Measurements from ENCODE around the gene GSAP. TPM values are rescaled to one million over a fixed set of nuclear protein-coding genes. Genes with fewer than 3 reads are reported as not detected.
A peak's percentile ranks its signal among the peaks of the same experiment; 100 is the strongest.

Gene GSAP
- total and polyA plus RNA-seq, 8 donors: 34.1 to 60.1 (median 45.7) TPM

GRCh38 chr7:77318019-77318418 is 98.1 kb downstream of the GSAP start:
- H3K27me3 ChIP-seq: no peaks in the 10 kb centered on the region
- intact Hi-C loops (cut with DNase I): no loop called here
- H3K4me3 ChIP-seq: no peak overlapping the region
- TF ChIP-seq CTCF (IDR thresholded peaks at IDR 0.05): no peak
- ATAC-seq (no peak), DNase-seq (no peak)
- peaks cover 0 to 54% of the 10 kb centered on the region in 2 donors for H3K36me3 ChIP-seq
- no peaks in the 10 kb centered on the region for H3K9me3 ChIP-seq
- H3K4me1 ChIP-seq: peaks cover 0 to 8% of the 10 kb centered on the region in 2 donors
- no peak overlapping the region for H3K27ac ChIP-seq

GRCh38 chr7:77316219-77316978 is 99.8 kb downstream of the GSAP start:
- ATAC-seq: peak; percentile 44
- TF ChIP-seq CTCF (IDR thresholded peaks at IDR 0.05): no peak
- no peaks in the 10 kb centered on the region for H3K9me3 ChIP-seq

GRCh38 chr7:77315182-77315591 is 101.0 kb downstream of the GSAP start:
- H3K4me3 ChIP-seq: no peak overlapping the region
- H3K27me3 ChIP-seq: no peaks in the 10 kb centered on the region
- no peak overlapping the region for H3K27ac ChIP-seq
- H3K9me3 ChIP-seq: no peaks in the 10 kb centered on the region
- DNase-seq (no peak), ATAC-seq (peak; percentile 39)
- H3K4me1 ChIP-seq: peaks cover 0 to 8% of the 10 kb centered on the region in 2 donors
- H3K36me3 ChIP-seq: peaks cover 0 to 66% of the 10 kb centered on the region in 2 donors
- no peak for TF ChIP-seq CTCF (IDR thresholded peaks at IDR 0.05)
- intact Hi-C loops (cut with DNase I): no loop called here

More at GRCh38 chr7:77316219-77316978, 99.8 kb downstream of the GSAP start:
- peaks cover 0 to 66% of the 10 kb centered on the region in 2 donors for H3K36me3 ChIP-seq
- no peak for DNase-seq
- H3K27ac ChIP-seq: peak overlapping the region in 1 of 2 donors; percentile 41
- no peak overlapping the region for H3K4me3 ChIP-seq
- peaks cover 0 to 8% of the 10 kb centered on the region in 2 donors for H3K4me1 ChIP-seq
- intact Hi-C loops (cut with DNase I): no loop called here
- no peaks in the 10 kb centered on the region for H3K27me3 ChIP-seq

- Histone ChIP-seq H3K27ac (no peak overlapping the region), H3K4me3 (no peak overlapping the region), H3K4me1 (peaks cover 0 to 8% of the 10 kb centered on the region in 2 donors), H3K9me3 (no peaks in the 10 kb centered on the region), H3K36me3 (peaks cover 0 to 65% of the 10 kb centered on the region in 2 donors), H3K27me3 (no peaks in the 10 kb centered on the region)
- intact Hi-C loops (cut with DNase I): no loop called here
- no peak for TF ChIP-seq CTCF (IDR thresholded peaks at IDR 0.05)
- no peak for ATAC-seq
- DNase-seq: no peak
These were observed 102.2 kb downstream of the GSAP start for GRCh38 chr7:77313876-77314480.

- H3K27me3 ChIP-seq: no peaks in the 10 kb centered on the region
- no peak overlapping the region for H3K27ac ChIP-seq
- H3K4me1 ChIP-seq: peaks cover 0 to 8% of the 10 kb centered on the region in 2 donors
- no peaks in the 10 kb centered on the region for H3K9me3 ChIP-seq
- intact Hi-C loops (cut with DNase I): no loop called here
- ATAC-seq (no peak), DNase-seq (no peak)
- no peak overlapping the region for H3K4me3 ChIP-seq
- TF ChIP-seq CTCF (IDR thresholded peaks at IDR 0.05): no peak
- peaks cover 0 to 66% of the 10 kb centered on the region in 2 donors for H3K36me3 ChIP-seq
These were observed 103.1 kb downstream of the GSAP start for GRCh38 chr7:77313085-77313484.

Data from left lung (tissue), 10 donors.